PC-3 (cell line): ENCODE results near the gene CHAF1A.

Source experiments
- EZH2 ChIP-seq: fragments of 300-600 bp; sonication (generic); IDR thresholded peaks from one replicate; pipeline ENCODE4 v1.6.1; 2017; ENCODE audit warnings: antibody characterized with exemption, mild to moderate bottlenecking, low read length; ENCODE audit not compliant: unreplicated experiment
- TF ChIP-seq, protein P1 (sequence below): fragments of 300-600 bp; sonication (generic); conservative IDR thresholded peaks from 2 replicates; pipeline ENCODE4 v1.5.1; 2017; ENCODE audit warnings: antibody characterized with exemption, low read depth, mild to moderate bottlenecking, low read length

DNA sequence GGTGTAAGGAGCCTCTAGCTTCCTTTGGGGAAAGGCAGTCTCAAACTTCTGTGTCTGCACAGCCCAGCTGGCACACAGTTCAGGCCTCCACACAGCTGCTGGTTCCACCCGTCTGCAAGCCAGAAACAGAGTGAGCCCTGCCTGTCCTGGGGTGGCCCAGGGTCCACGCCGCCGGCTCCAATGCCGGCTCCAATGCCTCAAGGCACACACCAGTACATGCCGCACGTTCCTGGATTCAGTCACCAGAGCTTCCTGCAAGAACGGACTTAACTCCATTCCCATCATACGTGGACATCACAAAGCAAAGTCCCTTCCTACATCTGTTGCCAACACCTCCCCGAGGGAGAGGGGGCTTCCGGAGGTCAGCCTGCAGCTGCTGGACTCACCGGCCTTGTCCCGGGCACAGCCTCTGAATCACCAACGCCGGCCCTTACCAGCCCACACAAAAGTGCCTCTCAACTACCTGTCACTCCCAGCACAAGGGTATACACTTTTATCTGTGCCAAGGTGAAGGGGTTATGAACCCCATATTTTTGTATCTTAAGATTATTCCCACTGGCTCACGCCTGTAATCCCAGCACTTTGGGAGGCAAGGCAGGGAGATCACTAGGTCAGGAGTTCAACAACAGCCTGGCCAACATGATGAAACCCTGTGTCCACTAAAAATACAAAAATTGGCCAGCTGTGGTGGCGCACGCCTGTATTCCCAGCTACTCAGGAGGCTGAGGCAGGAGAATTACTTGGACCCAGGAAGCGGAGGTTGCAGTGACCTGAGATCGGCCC, 10.5 kb upstream of the CHAF1A start:
- TF ChIP-seq, protein P1, sequence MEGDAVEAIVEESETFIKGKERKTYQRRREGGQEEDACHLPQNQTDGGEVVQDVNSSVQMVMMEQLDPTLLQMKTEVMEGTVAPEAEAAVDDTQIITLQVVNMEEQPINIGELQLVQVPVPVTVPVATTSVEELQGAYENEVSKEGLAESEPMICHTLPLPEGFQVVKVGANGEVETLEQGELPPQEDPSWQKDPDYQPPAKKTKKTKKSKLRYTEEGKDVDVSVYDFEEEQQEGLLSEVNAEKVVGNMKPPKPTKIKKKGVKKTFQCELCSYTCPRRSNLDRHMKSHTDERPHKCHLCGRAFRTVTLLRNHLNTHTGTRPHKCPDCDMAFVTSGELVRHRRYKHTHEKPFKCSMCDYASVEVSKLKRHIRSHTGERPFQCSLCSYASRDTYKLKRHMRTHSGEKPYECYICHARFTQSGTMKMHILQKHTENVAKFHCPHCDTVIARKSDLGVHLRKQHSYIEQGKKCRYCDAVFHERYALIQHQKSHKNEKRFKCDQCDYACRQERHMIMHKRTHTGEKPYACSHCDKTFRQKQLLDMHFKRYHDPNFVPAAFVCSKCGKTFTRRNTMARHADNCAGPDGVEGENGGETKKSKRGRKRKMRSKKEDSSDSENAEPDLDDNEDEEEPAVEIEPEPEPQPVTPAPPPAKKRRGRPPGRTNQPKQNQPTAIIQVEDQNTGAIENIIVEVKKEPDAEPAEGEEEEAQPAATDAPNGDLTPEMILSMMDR = no peak
- no peak for TF ChIP-seq EZH2
